ENCODE results near the gene TLCD1. TPM values are rescaled to one million over a fixed set of nuclear protein-coding genes. Genes with fewer than 3 reads are reported as not detected.

TLCD1 gene
- total RNA-seq, 3 donors from 2014 or later, result 20.8 to 28.5 (median 23.8) TPM

DNA sequence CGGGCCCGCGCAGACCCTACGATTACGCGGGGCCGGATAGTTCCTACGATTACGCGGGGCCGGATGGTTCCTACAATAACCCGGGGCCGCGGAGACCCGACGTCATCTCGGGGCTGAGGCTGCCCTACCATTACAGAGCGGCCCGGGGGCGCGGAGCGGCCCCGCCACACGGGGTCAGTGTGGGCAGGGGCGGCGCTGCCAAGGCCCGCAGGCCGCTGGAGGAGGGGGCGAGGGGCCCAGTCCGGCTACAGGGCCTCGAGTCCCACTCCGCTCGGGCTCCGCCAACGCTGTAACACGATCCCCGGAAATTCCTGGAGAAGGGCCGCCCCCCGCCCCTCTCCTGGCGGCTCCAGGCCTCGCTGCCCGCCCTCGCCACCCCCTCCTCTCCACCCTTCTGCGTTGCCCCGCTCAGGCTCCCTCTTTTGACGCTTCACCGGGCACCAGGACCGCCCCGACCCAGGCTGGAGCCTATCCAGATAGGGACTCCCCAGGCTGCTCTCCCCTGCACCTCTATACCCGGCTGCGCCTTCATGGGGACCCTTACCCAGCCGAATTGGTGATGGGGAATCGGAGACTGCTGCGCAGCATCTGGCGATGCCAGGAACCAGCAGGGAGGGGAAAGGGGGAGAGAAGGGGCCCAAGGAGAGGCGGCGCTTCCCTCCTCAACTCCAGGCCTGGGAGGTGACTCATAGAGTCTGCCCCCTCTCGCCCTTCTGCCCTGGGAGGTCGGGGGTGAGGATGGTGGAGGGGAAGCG, 8.3 kb downstream of the TLCD1 start, which contains the start of gene RAB34:
TSS of gene RAB34 (minus strand) at position 291 of the 755 bp plus-strand sequence. CDS start 602 bp downstream, outside the sequence.
- ATAC-seq (peak in 1 of 2 donors; percentile 20), DNase-seq (no peak)
- Mint-ChIP-seq H3K36me3 (ENCODE audit: insufficient read depth) (peaks cover 29% of the 10 kb centered on the region), H3K9me3 (no peaks in the 10 kb centered on the region), H3K27me3 (ENCODE audit: low read depth) (peaks cover 14% of the 10 kb centered on the region), H3K4me3 (peak within 1 kb of the TSS; percentile 63), H3K4me1 (ENCODE audit: low read depth) (peaks cover 25% of the 10 kb centered on the region)

DNA sequence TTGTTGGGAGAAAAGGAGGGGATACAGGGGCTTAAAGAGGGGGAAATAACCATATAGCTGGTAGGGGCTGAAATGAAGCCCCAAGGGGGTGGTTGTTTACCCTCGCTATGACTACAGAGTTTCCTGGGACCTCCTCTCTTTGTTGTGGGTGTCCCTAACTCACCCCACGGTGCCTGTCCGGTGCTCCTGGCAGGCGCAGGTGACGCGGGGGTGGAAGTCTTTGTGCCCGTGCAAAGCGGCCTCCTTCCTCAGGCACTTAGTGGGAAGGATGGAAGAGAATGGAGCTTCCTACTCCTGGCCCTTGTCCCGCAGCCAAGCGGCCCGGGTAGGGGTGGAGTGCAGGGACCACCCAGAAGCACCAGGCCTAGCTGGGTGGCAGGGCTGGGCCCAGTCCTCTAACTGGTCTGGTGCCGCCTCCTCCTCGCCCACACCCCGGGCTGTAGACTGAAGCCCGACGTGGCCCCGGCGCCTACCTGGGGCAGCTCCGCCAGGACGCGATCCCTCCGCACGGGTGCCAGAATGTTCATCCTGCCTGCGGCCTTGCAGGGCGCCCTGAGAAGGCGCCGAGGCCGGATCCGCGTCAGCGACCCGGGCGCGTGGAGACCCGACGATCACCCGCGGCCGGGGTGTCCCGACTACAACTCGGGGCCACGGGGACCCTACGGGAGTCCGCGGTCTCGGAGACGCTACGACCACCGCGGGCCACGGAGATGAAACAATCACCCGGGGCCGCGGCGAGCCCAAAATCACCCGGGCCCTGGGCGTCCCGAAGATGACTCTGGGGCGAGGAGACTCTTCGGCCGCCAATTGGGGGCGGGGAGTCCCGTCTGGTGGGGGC, 9.1 kb downstream of the TLCD1 start:
- ATAC-seq, result no peak
- peak overlapping the region; percentile 56 for H3K4me3 Mint-ChIP-seq
- no peaks in the 10 kb centered on the region for H3K9me3 Mint-ChIP-seq
- H3K4me1 Mint-ChIP-seq (ENCODE audit: low read depth), result peaks cover 25% of the 10 kb centered on the region
- H3K36me3 Mint-ChIP-seq (ENCODE audit: insufficient read depth), result peaks cover 22% of the 10 kb centered on the region
- no peak for DNase-seq
- H3K27me3 Mint-ChIP-seq (ENCODE audit: low read depth), result peaks cover 14% of the 10 kb centered on the region

DNA sequence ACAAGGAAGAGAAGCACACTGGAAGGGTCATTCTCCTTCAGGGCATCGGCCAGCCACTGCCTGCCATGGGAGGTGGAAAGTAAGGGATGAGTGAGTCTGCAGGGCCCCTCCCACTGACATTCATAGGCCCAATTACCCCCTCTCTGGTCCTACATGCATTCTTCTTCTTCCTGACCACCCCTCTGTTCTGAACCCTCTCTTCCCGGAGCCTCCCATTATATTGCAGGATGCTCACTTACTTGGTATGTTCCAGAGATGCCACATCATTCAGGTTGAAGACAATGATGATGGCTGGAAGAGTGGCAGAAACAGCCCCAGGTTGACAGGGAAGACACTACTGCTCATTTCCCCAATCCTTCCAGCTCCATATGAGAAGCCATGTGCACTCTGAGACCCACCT, 10.8 kb downstream of the TLCD1 start:
- Mint-ChIP-seq H3K9me3 (no peaks in the 10 kb centered on the region), H3K27me3 (ENCODE audit: low read depth) (peaks cover 14% of the 10 kb centered on the region), H3K4me1 (ENCODE audit: low read depth) (peaks cover 29% of the 10 kb centered on the region), H3K36me3 (ENCODE audit: insufficient read depth) (peaks cover 5% of the 10 kb centered on the region), H3K4me3 (no peak overlapping the region)
- no peak for ATAC-seq
- no peak for DNase-seq

DNA sequence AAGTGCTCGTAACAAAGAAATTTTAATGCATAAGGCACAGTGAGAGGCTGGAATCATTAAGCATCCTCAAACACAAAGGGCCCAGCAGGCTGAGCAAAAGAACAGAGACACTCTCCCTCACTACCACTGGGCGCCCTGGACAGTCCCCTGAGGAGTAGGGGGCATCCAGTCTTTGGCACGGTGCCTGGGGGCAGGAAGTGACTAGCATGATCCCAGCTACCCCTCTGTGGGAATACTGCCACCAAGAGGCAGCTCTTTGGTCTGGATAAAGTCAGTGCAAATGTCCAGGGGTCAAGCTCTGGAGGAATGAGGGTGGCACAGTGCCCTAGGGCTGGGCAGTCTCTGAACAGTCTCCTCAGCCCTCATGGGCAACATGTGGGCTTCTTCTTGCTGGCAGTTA, 11.8 kb downstream of the TLCD1 start:
- no peak for DNase-seq
- no peak for ATAC-seq
- H3K4me1 Mint-ChIP-seq (ENCODE audit: low read depth), result peaks cover 26% of the 10 kb centered on the region
- H3K27me3 Mint-ChIP-seq (ENCODE audit: low read depth), result peaks cover 14% of the 10 kb centered on the region
- no peaks in the 10 kb centered on the region for H3K9me3 Mint-ChIP-seq
- no peak overlapping the region for H3K4me3 Mint-ChIP-seq
- H3K36me3 Mint-ChIP-seq (ENCODE audit: insufficient read depth), result no peaks in the 10 kb centered on the region

DNA sequence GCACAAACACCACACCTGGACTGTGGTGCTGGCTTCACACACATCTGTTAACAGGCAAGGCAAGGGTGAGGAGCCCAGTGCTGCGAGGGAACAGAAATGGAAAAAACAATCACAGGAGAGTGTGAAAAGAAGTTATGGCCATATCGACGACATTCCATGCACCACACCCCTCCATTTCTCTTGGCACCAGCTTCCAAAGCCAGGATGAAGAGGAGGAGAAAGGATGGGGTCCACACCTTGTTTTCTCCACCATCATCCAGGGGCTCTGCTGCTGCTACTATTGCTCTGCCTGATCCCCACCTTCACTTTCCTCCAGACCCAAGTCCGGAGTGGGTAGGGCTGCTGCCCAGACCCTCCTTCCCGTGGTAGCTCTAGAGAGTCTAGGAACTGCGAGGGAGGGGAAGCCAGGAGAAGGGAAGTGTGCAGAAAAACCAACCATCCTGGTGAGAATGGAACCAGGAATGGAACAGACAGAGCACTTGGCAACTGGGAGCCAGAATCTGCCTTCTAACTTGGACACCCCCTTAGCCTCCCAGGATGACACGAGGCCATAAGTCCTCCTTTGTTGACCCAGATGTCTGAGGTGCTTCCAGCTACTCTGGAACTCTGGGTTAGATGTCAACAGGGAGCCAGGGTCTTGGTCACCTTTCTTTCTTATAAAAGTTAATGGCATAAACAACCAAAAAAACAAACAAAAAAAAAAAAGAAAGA, 13.2 kb downstream of the TLCD1 start:
- Mint-ChIP-seq H3K4me1 (ENCODE audit: low read depth) (peaks cover 18% of the 10 kb centered on the region), H3K27me3 (ENCODE audit: low read depth) (peaks cover 11% of the 10 kb centered on the region), H3K36me3 (ENCODE audit: insufficient read depth) (no peaks in the 10 kb centered on the region), H3K9me3 (no peaks in the 10 kb centered on the region), H3K4me3 (peak overlapping the region; percentile 80)
- ATAC-seq (no peak), DNase-seq (no peak)

DNA sequence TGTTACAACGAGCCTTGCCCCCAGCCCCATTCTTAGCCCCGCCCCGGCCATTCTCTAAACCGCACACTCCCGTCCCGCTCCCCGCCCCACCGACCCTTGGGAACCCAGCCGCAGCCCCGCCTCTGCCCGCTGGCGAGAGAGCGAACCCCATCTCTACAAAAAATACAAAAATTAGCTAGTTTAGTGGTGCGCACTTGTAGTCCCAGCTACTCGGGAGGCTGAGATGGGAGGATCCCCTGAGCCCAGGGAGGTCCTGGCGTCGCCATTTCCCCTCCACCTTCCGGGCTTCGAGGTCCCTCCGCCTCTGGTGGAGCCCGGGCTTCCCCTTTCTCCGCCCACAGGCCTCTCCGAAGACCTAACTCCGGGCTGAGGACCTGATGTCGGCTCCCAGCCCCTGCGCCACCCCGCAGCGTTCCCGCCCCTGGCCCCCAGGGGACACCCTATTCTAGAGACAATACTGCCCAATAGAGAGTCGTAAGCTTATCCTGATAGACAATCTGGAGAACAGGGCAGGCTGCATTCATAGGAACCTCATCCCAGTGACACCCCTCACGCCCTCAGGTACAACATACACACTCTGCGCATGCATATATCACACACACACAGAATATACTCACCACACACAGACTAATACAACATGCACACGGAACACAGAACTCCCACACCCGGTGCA, 13.9 kb downstream of the TLCD1 start:
- Mint-ChIP-seq H3K27me3 (ENCODE audit: low read depth) (peaks cover 11% of the 10 kb centered on the region), H3K9me3 (no peaks in the 10 kb centered on the region), H3K4me1 (ENCODE audit: low read depth) (peaks cover 18% of the 10 kb centered on the region), H3K36me3 (ENCODE audit: insufficient read depth) (no peaks in the 10 kb centered on the region), H3K4me3 (peak overlapping the region; percentile 80)
- ATAC-seq, result peak; percentile 36 to 42
- DNase-seq, result peak; percentile 51

DNA sequence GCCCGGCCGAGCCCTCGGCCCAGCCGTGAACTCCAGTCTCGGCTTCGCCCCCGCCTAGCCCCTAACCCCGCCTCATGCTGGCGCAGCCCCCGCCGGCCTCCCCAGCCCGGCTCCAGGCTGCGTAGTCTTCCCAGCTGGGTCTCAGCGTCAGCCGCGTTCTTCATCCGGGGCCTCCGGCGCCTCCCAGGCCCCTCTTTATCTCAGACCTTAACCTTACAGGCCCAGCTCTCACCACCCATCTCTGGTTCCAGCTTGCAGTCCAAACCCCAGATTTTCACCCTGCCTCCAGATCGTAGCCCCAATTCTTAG, 14.4 kb downstream of the TLCD1 start, which contains the start of gene PROCA1:
TSS of gene PROCA1 (minus strand) at position 166 of the 309 bp plus-strand sequence. CDS start 228 bp downstream, outside the sequence.
- peaks cover 11% of the 10 kb centered on the region for H3K27me3 Mint-ChIP-seq (ENCODE audit: low read depth)
- H3K9me3 Mint-ChIP-seq, result no peaks in the 10 kb centered on the region
- DNase-seq (no peak), ATAC-seq (peak; percentile 34 to 42)
- H3K36me3 Mint-ChIP-seq (ENCODE audit: insufficient read depth), result no peaks in the 10 kb centered on the region
- H3K4me3 Mint-ChIP-seq, result peak within 1 kb of the TSS; percentile 80
- H3K4me1 Mint-ChIP-seq (ENCODE audit: low read depth), result peaks cover 18% of the 10 kb centered on the region

DNA sequence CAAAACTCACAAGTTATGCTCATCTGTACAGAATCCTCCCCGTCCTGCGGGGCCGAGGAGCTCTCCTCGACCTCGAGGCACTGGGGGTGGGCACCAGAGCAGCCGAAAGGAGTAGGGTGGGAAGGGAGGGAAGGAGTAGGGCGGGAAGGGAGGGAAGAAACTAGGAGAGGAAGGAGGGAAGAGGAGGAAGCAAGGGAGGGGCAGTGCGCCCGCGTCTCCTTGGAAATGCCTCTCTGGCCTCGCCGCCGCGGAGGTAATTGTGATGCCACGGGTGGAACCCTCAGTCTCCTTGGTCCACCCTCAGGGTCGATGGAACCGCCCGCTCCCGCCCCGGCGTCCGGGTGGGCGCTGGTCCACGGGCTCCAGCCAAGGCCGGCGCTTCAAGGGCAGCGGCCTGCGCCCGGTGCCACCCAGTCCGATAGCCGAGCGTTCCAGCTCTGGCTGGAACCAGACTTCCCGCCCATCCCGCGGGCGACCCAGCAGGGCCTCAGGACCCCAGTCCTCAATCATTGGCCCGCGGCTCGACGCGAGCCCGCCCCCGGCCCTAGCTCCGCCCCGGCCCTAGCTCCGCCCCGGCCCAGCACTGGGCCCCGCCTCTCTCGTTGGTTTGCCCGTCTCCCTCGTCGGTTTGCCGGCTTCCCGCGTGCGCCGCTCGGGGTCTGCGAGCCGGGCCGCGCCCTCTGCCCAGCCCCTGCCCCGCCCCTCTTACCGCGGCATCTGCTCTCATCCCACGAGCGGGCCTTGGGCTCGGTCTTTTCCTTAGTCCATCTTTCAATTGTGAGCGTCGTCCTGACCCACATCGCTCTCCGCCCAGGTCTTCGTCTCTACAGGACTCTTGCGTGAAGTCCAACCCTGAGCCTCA, 14.9 kb downstream of the TLCD1 start:
- Mint-ChIP-seq H3K36me3 (ENCODE audit: insufficient read depth) (no peaks in the 10 kb centered on the region), H3K4me3 (peak overlapping the region; percentile 80), H3K4me1 (ENCODE audit: low read depth) (peaks cover 18% of the 10 kb centered on the region), H3K9me3 (no peaks in the 10 kb centered on the region), H3K27me3 (ENCODE audit: low read depth) (peaks cover 7% of the 10 kb centered on the region)
- ATAC-seq (peak; percentile 89 to 93), DNase-seq (peak; percentile 85)

DNA sequence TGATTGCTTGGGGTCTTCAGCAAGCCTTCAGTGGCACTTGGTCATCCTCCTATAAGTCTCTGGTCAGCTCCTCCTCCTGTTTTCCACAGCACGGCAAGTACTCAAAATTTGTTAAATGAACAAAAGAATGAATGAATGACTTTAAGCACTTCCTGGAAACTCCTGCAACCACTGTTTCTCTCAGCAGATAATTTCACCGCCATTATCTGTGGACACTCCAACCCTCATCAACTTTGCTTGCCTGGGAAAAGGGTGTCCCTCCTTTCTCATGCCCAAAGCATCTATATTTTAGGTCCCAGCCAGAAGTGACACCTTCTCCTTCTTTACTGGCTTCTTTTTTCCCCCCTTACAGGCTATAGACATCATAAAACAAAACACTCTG, 18.7 kb downstream of the TLCD1 start:
- peaks cover 14% of the 10 kb centered on the region for H3K4me1 Mint-ChIP-seq (ENCODE audit: low read depth)
- DNase-seq, result no peak
- ATAC-seq, result no peak
- no peak overlapping the region for H3K4me3 Mint-ChIP-seq
- no peaks in the 10 kb centered on the region for H3K27me3 Mint-ChIP-seq (ENCODE audit: low read depth)
- no peaks in the 10 kb centered on the region for H3K9me3 Mint-ChIP-seq
- H3K36me3 Mint-ChIP-seq (ENCODE audit: insufficient read depth), result peaks cover 9% of the 10 kb centered on the region

DNA sequence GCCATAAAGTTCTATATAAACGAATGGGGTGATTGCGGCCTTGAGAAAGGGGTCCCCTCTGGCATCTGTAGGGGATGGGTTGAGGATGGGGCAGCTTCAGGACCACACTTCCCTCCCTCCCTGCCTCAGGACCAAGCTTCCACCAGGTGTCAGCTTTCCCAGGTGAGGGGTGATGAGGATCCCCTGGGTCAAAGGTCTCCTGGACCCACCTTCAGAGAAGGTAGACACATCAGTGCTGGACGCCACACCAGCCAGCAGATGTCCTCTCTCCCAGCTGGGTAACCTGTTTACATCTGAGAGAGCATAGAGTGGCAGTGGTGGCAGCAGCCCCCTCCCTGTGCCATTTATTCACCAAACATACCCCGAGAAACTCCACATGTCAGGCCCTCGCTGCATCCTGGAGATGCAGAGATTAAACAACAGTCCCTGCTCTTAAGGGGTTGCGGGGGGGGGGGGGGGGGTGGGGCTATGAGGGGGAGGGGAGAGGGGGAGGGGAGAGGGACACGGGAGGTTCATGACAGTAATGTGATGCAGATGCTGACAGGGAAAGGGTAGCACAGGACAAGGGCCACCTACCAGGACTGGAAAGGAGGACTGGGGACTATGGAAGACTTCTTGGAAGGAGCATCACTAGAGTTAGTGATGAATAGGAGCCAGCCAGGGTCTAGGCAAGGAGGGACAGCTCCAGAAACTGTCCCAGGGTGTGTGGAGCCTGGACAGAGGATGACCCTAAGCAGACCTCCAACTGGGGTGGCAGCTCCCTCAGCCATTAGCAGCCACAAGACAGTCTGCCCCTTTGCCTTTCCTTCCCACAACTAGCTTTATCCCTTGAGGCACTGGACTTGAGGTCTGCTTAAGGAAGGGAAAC, 19.3 kb downstream of the TLCD1 start:
- DNase-seq, result no peak
- H3K4me3 Mint-ChIP-seq, result no peak overlapping the region
- H3K4me1 Mint-ChIP-seq (ENCODE audit: low read depth), result peaks cover 8% of the 10 kb centered on the region
- ATAC-seq, result no peak
- no peaks in the 10 kb centered on the region for H3K9me3 Mint-ChIP-seq
- no peaks in the 10 kb centered on the region for H3K27me3 Mint-ChIP-seq (ENCODE audit: low read depth)
- H3K36me3 Mint-ChIP-seq (ENCODE audit: insufficient read depth), result peaks cover 12% of the 10 kb centered on the region

DNA sequence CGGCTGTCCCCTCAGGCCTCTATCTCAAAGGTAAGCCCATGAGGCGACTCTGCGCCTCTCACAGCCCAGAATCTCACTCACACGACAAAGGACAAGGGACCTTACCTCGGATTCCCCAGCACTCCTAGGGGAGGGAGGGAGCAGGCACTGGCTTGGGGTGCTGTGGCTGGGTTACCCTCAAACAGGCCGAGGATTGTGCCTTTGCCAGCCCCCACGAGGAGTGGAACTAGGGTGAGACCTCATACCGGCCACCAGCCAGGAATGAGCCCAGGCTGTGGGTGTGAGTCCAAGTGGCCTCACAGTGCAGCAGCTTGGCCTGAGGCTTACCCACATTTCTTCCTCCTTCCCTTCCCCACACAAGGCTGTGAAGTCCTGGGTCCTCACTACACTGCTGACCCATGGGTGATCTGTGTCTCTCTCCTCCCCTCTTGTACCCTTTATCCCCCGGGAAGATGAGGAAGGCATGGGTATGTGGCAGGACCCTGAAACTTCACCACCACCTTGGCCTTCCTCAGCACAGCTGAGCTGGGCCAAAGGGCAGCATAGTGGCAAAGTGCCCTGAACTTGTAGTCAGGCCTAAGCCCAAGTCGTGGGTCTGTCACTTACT, 20.2 kb downstream of the TLCD1 start:
- no peak overlapping the region for H3K4me3 Mint-ChIP-seq
- no peak for DNase-seq

DNA sequence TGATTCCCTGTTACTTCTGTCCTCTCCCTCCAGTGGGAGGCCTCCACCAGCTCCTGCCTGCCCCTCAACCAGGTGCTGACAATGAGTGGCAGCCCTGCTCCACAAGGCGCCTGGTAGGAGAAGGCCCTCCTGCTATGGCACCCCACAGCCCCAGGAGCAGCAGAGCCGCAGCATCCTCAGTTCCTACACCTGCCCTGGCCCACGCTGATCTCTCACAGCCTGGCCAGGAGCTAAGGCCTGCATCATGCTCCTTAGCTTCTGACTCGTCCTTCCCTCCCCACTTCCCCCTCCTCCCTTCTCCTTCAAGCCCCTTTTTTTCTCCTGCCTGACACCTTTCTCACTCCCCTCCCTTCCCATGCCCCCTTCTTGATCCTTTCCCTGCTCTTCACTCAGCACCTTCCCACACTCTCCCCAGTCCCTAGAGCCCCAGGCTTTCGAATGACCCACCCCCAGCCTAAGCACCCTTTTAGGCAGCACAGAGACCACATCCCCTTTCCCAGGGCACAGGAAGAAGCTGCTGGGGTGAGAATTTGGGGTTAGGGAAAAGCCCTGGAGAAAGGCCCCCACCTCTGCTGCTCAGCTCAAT, 20.9 kb downstream of the TLCD1 start:
- H3K4me3 Mint-ChIP-seq, result no peak overlapping the region
- ATAC-seq (no peak), DNase-seq (no peak)
- H3K36me3 Mint-ChIP-seq (ENCODE audit: insufficient read depth), result peaks cover 19% of the 10 kb centered on the region
- no peaks in the 10 kb centered on the region for H3K9me3 Mint-ChIP-seq
- H3K4me1 Mint-ChIP-seq (ENCODE audit: low read depth), result no peaks in the 10 kb centered on the region
- no peaks in the 10 kb centered on the region for H3K27me3 Mint-ChIP-seq (ENCODE audit: low read depth)

More for the DNA sequence above, 20.2 kb downstream of the TLCD1 start:
- peaks cover 16% of the 10 kb centered on the region for H3K36me3 Mint-ChIP-seq (ENCODE audit: insufficient read depth)
- H3K4me1 Mint-ChIP-seq (ENCODE audit: low read depth), result peaks cover 3% of the 10 kb centered on the region
- no peak for ATAC-seq
- no peaks in the 10 kb centered on the region for H3K27me3 Mint-ChIP-seq (ENCODE audit: low read depth)
- H3K9me3 Mint-ChIP-seq, result no peaks in the 10 kb centered on the region
